IPS DF 4.7 (cell line): ENCODE results near the gene METTL1.

ENCODE experiments used
- DNase-seq: peaks from one replicate; pipeline ENCODE4 v3.0.0-alpha.2; 2013; ENCODE audit warnings: low spot score; ENCODE audit errors: extremely low read depth

METTL1 gene

DNA sequence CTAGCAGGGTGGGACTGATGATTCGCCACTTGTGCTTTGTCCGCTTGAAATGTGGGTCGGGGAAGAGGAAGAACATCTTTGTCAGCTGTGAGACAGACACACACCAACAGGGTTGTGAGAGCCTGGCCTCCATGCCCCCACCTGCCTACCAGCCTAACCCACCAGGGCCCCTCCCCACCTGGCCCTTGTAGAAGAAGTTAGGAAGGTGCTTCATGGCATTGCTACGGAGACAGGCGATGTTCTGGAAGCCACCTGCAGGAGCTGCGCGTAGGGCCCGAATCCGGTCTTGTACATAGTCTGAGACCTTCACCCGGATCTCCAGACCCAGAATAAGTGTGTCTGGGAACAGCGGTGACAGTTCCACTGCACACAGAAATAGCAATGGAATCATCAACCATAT, 2.3 kb downstream of the METTL1 start:
- DNase-seq = no peak

DNA sequence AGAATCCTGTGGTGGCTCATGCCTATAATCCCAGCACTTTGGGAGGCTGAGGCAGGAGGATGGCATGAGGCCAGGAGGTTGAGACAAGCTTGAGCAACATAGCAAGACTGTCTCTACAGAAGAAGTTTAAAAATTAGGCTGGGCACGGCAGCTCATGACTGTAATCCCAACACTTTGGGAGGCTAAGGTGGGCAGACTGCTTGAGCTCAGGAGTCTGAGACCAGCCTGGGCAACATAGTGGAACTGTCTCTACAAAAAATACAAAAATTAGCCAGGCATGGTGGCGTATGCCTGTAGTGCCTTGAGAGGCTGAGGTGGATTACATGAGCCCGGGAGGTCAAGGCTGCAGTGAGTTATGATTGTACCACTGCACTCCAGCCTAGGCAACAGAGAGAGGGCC, 4.0 kb downstream of the METTL1 start:
- DNase-seq = no peak

DNA sequence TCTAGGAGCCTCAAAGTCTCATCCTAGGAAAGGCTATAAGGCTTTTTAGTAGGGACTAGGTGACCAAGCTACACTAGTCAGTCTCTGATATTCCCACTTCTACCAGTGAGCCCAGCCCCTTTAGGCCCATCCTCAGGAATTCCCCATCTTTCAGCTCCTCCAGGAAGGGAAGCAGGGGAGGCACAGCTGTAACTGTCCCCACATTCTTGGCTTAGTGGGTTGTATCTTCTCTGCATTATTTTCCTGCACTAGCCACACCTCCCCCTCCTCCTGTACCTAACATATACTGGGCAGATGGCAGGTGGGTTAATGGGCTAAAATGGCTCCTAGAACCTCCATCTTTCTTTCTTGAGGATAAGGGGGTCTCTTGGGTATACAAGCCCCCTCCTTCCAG, 4.6 kb downstream of the METTL1 start:
- DNase-seq = no peak

DNA sequence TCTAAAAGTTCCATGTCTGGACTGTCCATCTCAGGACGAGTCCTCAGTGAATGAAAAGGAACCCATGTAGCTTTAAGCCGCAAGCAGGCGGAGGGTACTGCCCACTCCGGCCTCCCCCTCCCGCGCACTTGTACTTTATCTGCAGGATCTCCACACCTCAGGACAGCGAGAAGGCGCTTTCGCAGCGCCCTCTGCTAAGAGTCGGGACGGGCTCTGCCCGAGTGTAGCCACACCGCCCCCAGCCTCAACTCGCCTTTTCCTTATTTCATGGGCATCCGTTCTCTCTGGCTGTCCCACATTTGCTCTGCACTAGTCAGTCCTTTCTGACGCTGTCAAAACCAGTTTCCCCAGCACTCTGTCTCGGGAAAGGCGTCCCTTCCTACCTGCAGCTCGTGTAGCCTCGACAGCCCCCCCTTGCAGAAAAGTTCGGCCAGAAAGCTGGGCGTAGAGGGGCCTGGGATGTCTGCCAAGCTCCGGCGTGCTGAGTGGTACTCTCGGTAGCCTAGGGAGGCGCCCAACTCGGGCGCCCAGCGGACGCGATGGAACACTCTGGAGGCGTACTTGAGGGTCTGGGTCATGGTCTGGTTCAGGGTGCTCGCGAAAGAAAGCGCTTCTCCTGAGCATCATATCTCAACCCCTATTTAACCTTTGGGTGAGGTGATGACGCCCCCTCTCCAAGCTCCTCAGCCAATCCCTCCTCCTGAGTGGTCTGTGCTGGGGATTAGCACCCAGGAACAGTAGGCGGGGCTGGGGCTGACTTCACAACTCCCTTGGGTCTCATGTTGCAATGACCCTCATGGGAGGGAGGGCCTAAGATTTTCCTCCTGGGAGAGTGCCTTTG, 5.2 kb downstream of the METTL1 start, which contains the start of gene CYP27B1:
Gene CYP27B1, minus strand, starts transcription at position 615 of the 841 bp plus-strand sequence. Its CDS starts 37 bp downstream, at position 578.
- DNase-seq = no peak

DNA sequence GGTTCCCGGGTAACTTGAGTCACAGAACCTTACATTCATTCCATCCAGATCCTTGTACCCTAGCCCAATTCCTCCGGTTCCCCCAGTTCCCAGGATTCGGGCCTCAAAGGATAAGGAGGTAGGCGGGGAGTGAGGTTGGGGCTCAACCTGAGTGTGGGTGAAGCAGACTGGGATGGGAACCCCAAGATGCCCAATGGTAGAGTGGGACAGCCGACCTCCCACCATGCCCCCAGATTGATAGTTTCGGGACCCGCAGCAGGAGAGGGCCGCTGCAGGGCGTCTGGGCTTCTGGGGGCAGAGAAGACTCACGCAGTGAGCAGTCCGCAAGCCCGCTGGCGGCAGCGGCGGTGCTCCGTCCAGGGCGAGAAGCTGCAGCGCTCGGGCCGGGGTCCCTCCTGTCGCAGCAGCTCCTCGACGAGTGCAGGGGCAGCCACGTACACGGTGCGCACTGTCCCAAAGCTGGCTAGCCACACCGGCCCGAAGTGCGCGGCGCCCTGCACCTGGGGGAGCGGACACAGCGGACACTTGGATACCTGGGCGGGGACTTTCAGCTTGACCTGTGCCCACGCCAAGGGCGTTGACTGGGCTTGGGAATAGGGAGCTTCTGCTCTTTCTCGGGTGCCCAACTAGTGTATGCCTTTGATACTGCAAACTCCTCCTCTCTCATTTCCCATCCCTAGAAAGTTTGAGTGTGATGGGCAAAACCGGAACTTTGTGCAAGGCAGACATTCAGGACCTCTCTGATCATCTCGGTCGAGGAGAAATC, 6.0 kb downstream of the METTL1 start:
- no peak for DNase-seq

DNA sequence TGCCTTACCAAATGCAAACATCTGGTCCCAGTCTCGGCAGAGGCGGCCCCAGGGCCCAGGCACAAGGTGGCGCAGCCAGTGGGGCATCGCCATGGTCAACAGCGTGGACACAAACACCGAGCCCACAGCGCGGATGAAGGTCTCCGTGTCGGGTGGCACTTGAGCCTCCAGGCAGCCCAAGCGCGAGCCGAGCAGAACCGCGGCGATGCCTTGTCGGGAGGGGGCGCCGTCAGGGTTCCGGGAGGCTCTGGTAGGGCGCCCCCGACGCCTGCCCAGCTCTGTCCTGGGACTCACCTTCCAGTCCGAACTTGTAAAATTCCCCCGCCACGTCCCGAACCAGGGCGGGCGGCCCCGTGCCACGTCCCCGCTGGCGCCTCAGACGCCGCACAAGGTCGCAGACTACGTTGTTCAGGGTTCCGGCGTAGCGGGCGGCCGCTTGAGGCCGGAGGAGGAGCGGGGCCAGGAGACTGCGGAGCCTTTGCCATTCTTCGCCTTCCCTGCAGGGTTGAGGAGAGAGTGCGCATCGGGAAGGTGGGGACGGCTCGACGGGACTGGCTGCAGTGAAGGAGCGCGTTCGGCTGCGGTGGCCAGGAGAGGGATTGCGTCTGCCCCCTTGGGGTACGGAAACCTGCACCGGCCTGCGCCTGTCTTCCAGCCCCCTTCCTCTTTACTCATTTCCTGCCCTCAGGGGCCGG, 6.8 kb downstream of the METTL1 start:
- no peak for DNase-seq

DNA sequence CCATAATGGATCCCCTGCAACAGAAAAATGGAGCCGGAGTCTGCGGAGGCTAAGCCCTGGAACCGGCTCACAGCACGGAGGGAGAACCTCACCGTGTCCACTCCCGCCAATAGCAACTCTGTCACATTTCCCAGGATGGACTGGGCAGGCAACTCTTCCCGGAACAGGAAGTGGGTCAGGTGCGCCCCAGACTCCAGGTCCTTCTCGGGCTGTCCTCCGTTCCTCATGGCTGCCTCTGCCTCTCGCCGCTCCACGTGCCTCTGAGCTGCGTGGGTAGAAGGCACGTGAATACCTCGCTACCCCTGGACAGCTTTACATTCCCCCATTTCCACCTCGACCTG, 7.3 kb downstream of the METTL1 start:
- no peak for DNase-seq

DNA sequence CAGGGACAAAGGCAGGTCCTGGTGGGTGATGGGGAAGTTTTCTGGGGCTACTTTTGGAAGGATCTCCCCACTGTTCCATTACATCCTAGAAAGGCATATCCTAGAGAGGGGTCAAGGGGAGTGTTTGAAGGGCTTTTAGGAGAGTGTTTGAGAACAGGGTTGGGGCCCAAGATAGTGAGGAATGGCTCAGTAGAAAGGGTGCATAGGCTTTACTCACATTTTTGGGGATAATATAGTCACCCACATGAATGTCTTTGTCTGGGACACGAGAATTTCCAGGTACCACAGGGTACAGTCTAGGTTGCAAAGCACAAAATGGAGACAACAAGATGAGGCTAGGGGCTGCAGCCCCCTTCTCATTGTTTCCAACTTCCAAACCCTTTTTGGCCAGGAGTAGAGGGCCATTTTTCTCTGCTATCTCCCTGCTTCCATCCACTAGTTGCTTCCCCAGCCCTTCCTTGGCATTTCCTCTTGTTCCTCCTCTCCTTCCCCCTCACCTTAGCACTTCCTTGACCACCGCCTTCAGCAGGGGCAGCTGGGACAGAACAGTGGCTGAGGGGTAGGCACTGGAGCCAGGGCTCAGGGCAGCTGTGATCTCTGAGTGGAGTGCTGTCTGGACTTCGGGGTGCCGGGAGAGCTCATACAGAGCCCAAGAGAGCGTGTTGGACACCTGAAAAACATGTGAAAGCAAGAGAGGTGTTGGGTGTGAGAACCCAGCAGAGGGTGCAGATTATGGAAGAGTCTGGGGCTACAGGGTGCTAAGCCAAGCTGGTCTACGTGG, 7.8 kb downstream of the METTL1 start:
- no peak for DNase-seq

DNA sequence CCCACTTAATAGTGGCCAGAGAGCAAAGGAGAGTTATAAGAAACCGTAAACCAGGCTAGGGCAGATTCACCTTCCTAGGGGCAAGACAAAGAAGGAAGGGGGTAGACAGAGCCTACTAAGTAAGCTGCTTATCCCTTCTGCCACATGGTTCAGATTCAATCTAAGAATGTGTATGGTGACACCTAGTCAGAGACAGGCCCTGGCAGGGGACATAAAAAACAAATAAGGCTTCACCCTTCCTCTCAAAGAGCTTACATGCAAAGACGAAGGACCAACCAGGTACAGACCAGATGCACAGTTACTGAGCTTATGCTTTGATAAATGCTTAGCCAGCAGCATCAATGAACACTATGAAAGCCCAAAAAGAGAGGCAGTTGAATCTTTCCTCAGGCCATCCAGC, 9.4 kb downstream of the METTL1 start:
- DNase-seq = no peak

DNA sequence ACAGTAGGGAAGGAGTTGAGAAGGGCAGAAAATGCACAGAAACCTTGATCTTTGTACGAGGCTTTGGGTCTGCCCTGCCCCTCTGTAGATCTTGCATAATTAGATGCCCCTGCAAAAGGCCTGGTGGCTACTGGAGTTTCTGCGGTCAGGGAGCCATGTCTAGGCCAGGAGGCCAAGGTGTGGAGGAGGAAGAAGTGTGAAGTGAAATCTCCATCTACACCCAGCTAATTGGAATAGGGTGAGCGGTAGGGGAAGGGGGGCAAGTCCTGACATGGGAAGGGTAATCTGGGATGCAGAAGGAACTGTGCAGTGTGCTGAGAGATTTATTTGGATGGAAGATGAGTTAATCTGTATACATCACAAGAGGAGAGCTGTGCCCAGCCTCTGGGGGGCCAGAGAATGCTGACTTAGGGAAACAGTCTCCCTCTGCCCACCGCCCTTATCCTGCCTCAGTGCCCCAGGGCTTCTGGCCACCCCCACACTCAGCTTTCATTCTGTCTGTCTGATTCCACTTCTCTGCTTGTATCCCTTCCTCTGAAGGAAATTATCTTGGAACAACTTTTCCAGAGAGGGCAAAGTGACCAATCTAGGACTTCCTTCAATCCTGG, 10.4 kb downstream of the METTL1 start:
- no peak for DNase-seq

DNA sequence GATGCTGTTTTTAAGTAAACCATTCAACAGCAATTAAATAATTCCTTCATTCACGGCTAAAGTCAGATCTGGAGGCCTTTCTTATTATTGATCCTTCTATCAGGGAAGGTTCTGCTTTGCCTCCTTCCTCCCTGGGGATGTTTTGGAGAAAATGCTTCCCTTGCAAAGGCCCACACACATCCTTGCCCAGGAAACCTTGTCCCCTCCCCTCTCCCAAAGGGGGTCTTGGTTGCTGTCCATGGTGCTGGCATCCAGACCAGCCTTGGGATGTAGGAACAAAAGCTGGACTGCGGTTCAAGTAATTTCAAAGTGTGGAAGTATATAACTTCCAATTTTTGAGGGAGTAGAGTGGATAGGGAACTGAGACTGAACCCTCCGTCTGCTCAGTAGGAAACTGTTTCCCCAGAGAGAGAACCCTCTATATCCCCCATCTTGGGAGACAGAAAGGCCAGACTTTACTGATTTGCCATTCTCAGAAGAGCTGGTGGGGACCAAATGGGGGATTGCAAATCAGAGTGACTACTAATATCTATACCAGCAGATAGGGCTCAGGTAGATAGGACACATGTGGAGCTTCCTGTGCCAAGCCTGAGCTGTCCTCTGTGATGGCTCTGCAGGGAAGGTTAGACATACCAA, 11.4 kb downstream of the METTL1 start:
- DNase-seq = no peak

DNA sequence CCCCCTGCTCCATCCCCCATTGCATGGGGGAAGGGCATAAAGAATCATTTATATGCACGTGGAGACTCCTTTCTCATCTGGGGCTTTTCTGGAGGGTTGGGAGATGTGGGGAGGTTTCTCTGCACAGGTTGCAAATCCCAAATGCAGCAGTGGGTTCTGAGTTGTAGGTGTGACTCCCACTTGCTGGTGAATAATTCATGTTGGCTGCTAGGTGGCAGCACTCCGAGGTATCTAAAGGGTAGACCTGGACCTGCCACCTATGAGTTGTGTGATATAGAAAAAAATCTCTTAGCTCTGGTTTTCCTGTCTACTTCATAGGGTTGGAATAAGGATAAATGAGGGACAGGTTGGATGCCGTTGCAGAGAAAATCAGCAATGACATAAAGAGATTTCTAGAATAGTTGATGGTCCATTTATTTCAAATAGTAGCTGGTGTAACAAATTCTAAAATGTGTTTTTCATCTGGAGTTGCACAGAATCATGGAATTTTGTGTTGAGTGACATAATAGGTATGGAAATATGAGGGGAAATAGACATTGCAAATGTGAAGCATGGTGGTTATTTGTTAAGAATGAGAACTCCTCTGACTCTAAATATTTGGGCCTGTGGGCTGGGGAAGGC, 12.4 kb downstream of the METTL1 start:
- no peak for DNase-seq

DNA sequence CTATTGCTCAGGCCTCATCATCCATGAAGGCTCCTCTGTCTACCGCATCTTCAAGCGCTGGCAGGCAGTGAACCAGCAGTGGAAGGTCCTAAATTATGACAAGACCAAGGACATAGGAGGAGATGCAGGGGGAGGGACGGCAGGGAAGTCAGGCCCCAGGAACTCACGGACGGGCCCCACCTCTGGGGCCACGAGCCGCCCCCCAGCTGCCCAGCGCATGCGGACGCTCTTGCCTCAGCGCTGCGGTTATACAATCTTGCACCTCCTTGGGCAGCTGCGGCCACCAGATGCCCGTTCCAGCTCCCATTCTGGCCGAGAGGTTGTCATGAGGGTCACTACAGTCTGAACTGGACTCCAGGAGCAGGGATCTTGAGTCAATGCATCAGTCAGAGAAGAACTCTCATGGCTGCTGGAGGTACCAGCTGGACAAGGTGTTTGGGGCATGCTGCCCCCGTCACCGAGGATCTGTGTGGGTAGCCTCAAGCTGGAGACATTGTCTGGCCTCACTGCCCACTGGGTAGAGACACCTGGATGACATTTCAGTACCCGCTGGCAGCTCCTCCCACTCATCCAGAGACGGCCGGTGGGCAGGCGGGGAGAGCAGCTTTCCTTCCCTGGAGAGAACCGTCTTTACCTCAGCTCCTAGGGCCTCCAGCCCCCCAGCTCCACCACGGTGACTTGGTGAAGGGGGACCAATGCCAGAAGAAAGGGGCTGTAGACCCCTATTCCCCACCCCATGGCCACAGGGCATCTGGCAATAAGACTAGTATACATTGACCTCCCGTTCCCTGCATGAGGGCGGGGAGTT, 13.1 kb downstream of the METTL1 start:
- no peak for DNase-seq

DNA sequence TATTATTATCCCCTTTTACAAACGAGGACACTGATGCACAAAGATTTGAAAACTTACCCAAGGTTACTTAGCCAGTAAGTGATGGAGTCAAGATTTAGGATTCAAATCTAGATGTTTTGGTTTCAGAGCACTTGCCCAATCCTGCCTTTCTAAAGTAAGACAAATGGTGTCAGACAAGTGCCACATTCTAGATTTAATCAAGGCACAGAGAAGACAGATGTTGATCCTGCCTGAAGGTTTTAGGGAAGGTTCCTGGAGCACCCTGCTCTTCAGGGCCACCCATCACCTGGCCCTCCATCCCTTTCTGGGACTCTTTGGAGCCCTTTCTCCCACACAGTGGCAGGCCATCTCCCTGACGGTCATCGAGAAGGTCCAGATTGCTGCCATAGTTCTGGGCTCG, 14.1 kb downstream of the METTL1 start:
- no peak for DNase-seq

DNA sequence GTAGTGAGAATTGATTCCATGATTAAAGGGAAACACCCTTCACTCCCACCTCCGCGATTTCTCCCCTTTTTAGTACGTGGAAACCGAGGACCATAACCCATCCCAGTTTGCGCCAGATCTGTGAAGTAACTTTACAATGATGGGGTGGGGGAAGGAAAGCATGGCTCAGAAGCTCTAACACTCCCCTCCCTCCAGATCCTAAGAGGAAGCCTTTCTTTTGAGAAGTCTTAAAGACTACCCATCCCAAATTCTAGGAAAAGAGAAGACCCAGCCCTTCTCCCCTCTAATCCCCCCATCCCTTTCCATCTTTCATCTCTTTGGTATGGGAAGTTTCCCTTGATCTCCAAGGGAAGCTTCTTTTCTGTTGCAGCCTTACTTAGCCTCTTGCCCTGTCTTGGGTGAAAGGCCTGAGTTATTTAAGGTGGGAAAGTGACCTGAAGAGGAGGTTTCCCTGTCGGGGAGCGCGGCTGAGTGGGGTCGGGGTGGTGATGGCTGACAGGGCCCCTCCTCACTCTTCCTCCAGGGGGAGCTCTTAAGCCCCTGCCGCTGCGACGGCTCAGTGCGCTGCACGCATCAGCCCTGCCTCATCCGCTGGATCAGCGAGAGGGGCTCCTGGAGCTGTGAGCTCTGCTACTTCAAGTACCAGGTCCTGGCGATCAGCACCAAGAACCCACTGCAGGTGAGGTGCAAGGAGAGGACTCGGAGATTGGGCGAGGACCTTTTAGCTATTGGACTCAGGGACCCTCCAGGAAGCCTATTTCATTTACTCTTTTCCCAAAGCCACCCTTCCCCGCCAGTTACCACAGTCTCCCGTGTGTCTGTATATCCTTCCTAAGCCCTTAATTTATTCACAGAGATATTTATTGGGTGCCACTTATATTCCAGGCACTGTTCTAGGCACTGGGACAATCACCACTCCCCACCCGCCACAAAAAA, 15.2 kb downstream of the METTL1 start:
- no peak for DNase-seq

DNA sequence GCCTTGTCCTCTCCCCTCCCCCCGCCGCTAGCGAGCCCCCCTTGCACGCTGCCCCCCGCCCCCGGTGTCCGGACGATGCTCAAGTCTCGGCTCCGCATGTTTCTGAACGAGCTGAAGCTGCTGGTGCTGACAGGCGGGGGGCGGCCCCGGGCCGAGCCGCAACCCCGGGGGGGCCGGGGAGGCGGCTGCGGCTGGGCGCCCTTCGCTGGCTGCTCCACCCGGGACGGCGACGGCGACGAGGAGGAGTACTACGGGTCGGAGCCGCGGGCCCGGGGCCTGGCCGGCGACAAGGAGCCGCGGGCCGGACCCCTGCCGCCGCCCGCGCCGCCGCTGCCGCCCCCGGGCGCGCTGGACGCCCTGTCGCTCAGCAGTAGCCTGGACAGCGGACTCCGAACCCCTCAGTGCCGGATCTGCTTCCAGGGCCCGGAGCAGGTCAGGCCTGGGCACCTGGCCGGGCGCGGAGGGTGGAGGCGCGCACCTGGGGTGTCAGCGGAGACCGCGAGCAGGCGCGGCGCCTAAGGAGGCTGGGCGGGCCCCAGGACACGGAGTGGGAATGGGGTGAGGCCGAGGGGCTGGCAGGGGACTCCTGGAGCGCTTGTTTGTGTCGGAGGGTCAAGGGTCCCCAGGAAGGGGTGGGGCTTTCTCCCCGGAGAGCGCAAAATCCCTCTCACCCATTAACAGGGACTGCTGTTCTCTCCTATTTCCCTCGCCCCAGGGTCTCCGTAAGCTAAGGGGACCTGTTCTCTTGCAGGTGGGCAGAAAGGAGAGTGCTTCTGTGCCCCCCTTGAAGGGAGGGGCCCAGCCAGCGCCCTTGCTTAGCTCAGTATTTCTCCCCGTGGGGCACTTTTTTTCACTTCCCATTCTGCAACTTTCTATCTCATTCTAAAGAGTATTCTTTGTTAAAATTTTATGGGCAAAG, 16.2 kb downstream of the METTL1 start:
- no peak for DNase-seq

DNA sequence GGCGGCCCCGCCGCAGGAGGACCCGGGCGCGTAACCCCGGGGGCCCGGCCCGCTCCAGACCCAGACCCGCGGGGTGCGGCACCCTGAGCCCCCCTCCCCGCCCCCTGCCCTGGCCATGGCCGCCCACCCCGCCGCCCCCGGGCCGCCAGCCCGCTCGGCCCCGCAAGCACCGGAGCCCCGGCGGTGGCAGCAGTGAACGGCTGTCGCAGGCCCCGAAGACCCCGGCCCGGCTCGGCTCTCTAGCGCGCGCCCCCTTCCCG, 16.8 kb downstream of the METTL1 start:
- no peak for DNase-seq
